ENCODE data around the gene DYNLT2.
"Not testable (repeated sequence)": the region's sequence is repeated elsewhere in the genome, so short reads cannot be mapped to it uniquely, and the experiment has no call there.

DYNLT2 gene

GRCh38 chr6:169783971-169784820 lies 32.8 kb upstream of the DYNLT2 start:
- no peak for DNase-seq (ENCODE audit: low read depth in 3 of 3)

- no peak for DNase-seq (ENCODE audit: low read depth in 3 of 3)
Observed at GRCh38 chr6:169783401-169783800, 32.0 kb upstream of the DYNLT2 start.

- no peak for DNase-seq (ENCODE audit: low read depth in 3 of 3)
Observed at GRCh38 chr6:169782966-169783365, 31.6 kb upstream of the DYNLT2 start.

- no peak for DNase-seq (ENCODE audit: low read depth in 3 of 3)
Observed at GRCh38 chr6:169780571-169781091, 29.3 kb upstream of the DYNLT2 start.

- DNase-seq (ENCODE audit: low read depth in 3 of 3) = no peak
Observed at GRCh38 chr6:169779896-169780295, 28.5 kb upstream of the DYNLT2 start.

GRCh38 chr6:169779092-169779815 lies 27.9 kb upstream of the DYNLT2 start:
- DNase-seq (ENCODE audit: low read depth in 3 of 3) = no peak

GRCh38 chr6:169778646-169779045 lies 27.3 kb upstream of the DYNLT2 start:
- no peak for DNase-seq (ENCODE audit: low read depth in 3 of 3)

- DNase-seq (ENCODE audit: low read depth in 3 of 3) = no peak
Observed at GRCh38 chr6:169777896-169778295, 26.5 kb upstream of the DYNLT2 start.

GRCh38 chr6:169776379-169776778 lies 25.0 kb upstream of the DYNLT2 start:
- no peak for DNase-seq (ENCODE audit: low read depth in 3 of 3)

GRCh38 chr6:169775321-169775720 lies 23.9 kb upstream of the DYNLT2 start:
- DNase-seq (ENCODE audit: low read depth in 3 of 3) = no peak

- DNase-seq (ENCODE audit: low read depth in 3 of 3) = no peak
Observed at GRCh38 chr6:169774347-169774746, 23.0 kb upstream of the DYNLT2 start.

GRCh38 chr6:169766921-169767736 lies 15.8 kb upstream of the DYNLT2 start:
- no peak for DNase-seq (ENCODE audit: low read depth in 3 of 3)

- DNase-seq (ENCODE audit: low read depth in 3 of 3) = no peak
Observed at GRCh38 chr6:169766232-169766631, 14.9 kb upstream of the DYNLT2 start.

- DNase-seq (ENCODE audit: low read depth in 3 of 3) = not testable (repeated sequence)
Observed at GRCh38 chr6:169765789-169766188, 14.4 kb upstream of the DYNLT2 start.

GRCh38 chr6:169763881-169764280 lies 12.5 kb upstream of the DYNLT2 start:
- no peak for DNase-seq (ENCODE audit: low read depth in 3 of 3)

- DNase-seq (ENCODE audit: low read depth in 3 of 3) = no peak
Observed at GRCh38 chr6:169763308-169763707, 11.9 kb upstream of the DYNLT2 start.

- no peak for DNase-seq (ENCODE audit: low read depth in 3 of 3)
Observed at GRCh38 chr6:169755162-169755561, 3.8 kb upstream of the DYNLT2 start.

- DNase-seq (ENCODE audit: low read depth in 3 of 3) = no peak
Observed at GRCh38 chr6:169752074-169752623, 777 bp upstream of the DYNLT2 start.

GRCh38 chr6:169746556-169746955 lies 4.8 kb downstream of the DYNLT2 start:
- no peak for DNase-seq (ENCODE audit: low read depth in 3 of 3)

- DNase-seq (ENCODE audit: low read depth in 3 of 3) = no peak
Observed at GRCh38 chr6:169745405-169745804, 6.0 kb downstream of the DYNLT2 start.

- DNase-seq (ENCODE audit: low read depth in 3 of 3) = no peak
Observed at GRCh38 chr6:169741344-169741743, 10.0 kb downstream of the DYNLT2 start.
